Measurements from ENCODE around the gene FBRS.
A peak's percentile ranks its signal among the peaks of the same experiment; 100 is the strongest.
"Not testable (repeated sequence)": the region's sequence is repeated elsewhere in the genome, so short reads cannot be mapped to it uniquely, and the experiment has no call there.

Gene FBRS

DNA sequence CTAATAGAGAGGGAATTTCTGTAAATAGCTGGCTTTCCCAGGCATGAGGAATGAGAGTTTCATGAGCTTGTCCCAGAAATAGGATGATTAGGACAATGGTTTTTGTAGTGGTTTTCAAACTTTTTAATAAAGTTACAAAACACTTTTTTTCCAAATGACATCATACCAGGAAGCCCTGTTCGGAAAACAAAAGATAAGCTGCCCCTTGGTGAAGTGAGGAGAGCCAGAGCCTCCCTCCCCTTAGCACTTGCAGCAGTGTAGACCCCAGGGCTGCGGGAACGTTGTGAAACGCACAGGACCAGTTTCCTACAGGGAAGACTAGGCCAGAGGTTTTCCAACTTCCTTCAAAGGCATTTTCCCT lies 7.6 kb downstream of the FBRS start:
- no peak for DNase-seq

DNA sequence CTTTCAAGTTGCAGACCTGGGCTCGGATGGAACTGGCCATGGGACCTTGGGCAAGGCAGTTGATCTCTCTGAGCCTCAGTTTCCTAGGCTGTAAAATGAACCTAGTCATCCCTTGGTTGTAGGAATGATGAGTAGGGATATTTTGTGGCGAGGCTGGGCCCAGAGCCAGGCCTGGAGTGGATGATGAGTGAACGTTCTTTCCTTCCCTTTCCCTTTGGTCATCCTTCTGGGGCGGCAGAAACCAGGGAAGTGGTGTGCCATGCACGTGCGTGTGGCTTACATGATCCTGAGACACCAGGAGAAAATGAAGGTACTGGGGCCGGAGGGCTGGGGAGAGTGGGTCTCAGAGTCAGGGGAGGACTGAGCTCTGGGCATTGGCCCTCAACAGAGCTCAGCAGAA lies 8.4 kb downstream of the FBRS start:
- no peak for DNase-seq

DNA sequence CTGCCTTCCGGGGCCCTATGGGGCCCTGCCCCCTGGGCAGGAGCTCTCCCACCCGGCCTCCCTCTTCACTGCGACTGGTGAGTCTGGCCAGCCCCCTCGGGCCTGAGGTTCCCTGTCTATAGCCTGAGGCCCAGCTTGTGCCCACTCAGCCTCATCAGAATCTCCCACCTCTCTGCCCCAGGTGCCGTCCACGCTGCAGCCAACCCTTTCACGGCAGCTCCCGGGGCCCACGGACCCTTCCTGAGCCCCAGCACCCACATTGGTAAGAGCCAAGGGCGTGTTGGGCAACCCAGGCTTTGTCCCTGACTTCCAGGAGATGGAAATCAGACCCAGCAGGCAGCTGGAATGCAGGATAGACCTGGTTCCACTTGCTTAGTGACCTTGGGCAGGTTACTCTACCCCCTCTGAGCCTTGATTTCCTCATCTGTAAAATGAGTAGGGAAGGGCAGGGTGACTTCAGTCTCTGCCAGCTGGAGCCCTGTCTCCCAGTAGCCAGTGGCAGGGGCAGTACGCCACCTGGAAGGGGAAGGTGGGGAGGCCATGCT lies 9.2 kb downstream of the FBRS start:
- no peak for DNase-seq

DNA sequence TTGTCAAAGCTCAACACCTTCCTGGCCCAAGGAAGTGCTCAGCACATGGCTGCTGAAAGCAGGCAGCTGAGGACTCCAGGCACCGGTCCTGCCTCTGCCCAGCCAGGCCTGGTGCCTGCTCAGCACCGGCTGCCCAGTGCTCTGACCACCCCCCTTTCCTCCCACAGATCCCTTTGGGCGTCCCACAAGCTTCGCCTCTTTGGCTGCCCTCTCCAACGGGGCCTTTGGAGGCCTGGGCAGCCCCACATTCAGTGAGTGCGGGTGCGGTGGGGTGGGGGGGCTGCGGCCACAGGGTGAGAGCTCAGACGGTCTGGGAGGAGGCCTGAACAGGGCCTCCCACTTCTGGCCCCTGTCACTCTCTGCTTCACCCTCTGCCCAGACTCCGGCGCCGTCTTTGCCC lies 10.2 kb downstream of the FBRS start:
- no peak for DNase-seq

DNA sequence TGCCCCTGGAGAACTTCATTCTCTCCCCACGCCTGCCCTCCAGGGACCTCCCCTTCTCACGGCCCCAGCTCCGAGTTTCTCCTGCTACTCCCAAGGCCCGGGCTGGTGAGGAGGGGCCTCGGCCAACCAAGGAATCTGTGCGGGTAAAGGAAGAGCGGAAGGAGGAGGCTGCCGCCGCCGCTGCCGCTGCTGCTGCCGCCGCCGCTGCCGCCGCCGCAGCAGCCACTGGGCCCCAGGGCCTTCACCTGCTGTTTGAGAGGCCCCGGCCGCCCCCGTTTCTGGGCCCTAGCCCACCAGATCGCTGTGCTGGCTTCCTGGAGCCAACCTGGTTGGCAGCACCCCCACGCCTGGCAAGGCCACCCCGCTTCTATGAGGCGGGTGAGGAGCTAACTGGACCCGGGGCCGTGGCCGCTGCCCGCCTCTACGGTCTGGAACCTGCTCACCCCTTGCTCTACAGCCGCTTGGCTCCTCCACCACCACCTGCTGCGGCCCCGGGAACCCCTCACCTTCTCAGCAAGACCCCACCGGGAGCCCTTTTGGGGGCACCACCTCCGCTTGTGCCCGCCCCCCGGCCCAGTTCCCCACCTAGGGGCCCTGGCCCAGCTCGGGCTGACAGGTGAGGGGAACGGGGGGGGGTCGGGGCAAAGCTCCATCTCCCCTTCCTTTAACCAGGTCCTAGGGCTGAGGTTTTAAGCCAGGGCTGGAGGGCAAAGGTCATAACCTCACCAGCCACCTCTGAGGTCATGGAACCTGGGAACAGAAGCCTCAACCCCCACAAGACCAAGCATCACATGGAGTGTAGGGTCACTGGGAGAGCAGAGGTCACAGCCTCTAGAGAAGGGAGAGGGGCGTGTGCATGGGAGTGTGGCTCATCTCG lies 11.0 kb downstream of the FBRS start:
- DNase-seq: no peak

DNA sequence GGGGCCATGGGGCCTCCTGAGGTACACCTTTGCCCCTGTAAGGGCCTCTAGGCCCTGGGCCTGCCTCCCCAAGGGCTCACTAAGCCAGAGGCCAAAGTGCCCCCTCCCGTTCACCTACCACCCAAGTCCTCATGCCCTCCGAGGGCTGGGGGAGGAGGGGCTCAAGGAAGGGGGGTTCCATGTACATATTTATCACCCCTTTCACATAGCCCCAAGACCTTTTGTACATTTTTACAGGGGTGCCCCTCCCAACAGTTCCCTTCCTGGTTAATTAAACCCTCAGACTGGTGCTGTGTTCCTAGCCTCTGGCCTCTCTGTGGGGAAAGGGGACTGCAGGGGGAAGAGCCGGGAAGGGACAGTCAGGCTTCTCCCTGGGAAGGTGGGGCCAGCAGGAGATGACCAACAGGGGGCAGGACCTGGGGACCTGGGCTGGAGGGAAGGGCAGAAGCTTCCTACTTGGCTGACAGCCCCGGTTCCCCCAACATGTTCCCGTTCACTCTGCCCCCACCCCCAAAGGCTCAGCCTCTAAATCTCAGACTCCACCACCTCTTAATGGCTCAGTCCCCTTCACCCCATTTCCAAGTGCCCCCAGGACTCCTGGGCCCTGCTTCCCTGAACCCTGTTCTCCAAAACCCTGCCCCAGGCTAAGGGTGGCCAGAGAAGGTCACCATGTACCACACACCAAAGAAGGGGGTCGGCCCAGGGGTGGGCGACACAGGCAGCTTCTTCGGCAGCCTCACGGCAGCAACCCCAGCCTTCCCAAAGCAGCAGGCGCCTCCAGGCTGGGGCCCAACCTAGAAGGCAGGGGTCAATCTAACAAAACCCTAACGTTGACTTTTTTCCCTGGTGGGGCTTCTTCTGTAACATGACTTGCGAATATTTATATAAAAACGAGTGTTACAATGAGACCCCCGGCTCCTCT lies 11.9 kb downstream of the FBRS start:
- no peak for DNase-seq

DNA sequence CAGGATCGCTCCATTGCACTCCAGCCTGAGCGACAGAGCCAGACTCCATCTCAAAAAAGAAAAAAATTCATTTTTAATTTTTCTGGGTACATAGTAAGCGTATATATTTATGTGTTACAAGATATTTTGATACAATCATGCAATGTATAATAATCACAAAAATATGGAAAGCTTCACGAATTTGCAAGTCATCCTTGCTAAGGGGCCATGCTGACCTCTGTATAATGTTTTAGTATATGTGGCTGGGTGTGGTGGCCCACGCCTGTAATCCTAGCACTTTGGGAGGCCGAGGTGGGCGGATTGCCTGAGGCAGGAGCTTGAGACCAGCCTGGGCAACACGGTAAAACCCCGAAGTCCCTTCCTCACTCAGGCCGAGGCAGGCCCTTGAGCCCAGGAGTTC lies 16.9 kb downstream of the FBRS start:
- no peak for DNase-seq

DNA sequence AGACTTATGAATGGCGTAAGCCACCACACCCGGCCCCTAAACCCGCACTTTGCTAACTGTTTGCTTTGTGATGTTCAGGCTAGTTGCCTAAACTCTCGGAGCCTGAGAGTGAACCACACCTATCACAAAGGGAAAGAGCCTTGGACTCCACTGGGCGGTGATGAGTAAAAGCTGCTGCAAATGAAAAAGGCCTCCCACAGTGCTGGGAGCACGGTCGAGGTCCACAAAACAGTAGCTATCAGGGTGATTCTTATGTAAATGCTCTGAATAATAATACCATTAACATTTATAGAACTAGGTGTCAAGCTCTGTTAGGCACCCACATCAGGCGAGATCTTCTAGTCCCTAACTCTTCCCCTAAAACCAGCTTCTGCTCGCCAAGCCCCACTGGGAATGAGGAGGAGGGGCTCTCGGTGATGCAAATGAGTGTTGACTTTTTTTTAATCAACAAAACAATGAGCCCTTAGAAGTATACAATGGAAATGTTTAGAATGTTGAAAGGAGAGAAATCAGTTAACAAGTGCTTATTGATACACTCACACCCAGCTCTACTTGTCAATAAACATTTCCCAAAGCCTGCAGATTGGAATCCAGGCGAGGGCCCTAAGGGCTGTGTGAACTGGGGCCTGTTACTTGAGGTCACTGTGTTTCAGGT lies 19.8 kb downstream of the FBRS start:
- DNase-seq: no peak

DNA sequence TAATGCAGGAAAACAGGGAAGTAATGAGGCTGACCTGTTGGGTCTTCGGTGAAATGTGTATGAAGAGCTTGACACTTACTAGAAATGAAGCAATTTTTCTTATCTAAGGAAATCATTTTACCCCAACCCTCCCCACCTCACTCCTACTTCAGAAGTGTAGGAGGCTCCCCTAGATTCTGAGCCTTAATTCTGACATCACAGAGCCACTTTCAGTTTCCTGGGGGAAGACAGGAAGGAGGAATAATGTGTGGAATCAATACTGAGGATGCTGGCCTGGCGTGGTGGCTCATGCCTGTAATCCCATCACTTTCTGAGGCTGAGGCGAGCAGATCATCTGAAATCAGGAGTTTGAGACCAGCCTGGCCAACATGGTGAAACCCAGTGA lies 20.3 kb downstream of the FBRS start:
- no peak for DNase-seq

DNA sequence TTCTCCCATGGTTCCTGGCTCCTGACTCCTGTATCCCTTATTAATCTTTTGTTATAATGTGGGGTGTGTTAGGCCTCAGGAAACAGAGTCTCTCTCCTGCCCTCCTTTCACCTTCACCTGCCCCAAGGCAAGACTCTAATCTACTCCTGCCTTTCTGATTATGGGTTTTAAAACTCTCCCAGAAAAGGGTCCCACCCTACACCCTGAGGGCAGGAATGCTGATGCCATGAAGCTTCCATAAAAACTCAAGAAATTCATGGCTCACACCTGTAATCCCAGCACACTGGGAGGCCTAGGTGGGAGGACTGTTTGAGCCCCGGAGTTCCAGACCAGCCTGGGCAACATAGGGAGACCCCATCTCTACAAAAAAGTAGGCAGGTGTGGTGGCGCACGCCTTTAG lies 22.1 kb downstream of the FBRS start:
- DNase-seq: no peak

DNA sequence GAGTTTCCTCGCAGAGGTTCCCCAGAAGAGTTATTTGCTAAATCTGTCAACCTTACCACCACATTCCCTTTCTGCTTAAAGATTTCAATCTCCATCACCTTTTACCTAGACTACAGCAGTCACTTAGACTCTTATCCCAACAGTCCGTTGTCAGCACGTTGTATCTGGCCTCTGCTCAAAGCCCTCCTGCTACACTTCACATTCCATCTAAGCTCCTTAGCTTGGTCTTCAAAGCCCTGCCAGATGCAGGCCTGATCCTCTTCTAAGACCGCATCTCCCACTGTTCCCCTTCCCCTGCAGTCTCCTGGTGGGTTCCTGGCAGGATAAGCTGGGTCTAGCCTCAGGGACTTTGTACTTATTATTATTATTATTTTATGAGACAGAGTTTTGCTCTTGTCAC lies 30.5 kb downstream of the FBRS start:
- no peak for DNase-seq

DNA sequence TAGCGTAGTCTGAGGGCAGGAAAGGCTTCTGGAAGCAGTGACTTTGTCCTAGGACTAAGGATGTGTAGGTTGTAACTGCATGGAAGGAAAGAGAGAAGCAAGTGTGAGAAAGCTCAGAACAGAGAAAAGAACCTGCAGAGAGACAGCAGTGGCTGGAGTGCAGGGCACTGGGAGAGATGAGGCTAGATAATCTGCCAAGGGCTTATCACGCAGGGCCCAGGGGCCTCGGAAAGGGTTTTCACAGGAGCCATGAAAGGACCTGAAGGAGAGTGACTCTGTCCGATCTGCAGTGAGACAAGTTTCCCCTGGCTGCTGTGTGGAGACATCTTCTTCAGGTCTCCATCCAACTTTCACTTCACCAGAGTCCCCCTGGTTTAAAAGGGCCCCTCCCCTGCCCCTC lies 33.7 kb downstream of the FBRS start:
- DNase-seq: no peak

DNA sequence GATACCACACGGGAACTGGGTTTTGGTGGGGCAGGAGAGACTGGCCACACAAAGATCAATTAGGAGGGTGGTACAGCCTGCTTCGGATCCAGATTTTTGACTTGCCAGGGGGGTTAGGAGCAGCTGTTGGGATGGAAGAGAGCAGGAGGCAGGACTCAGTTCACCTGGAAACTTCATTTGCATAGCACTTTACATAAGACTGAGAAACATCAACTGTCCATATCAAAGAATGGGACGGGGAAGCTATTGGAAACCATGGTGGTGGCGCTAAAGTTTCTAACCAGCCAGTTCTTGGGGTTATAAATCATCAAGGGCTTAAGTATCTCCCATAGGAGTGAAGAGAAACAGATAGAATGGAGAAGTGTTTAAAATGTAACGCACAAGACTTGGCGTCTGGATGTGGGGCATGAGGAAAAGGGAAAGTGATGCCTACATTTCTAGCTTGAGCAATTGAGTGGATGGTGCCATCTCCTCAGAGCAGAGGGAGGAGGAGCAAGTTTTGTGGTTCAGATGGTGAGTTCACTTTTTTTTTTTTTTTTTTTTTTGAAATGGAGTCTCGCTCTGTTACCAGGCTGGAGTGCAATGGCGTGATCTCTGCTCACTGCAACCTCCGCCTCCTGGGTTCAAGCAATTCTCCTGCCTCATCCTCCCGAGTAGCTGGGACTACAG lies 34.3 kb downstream of the FBRS start:
- no peak for DNase-seq

DNA sequence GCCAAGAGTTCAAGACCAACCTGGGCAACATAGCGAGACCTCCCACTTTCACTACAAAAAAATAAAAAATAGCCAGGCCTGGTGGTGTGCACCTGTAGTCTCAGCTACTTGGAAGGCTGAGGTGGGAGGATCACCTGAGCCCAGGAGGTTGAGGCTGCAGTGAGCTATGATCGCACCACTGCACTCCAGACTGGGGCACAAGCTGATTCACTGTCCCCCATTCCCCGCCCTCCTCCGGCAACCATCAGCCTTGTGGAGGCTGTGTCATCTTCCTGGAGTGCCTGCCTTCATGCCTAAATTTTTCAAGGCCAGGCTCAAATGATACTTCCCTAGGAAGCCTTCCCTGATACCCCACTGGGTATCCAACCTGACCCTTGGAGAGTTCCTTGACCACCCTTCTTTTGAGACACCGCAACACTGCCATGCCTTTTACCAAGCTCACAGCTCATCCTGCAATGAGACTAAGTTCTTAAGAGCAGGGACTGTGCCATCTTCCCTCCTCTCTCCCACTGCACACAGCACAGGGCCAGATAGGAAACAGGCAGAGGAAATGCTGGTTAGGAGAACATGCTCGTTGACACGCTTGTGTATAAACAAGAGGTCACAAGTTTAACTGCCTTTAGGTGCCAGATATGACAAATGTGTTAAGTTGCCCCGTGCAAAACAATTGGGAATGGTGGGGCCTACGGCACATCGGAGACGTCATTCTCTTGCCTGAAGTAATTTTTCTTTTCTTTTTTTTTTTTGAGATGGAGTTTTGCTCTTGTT lies 36.9 kb downstream of the FBRS start:
- no peak for DNase-seq

DNA sequence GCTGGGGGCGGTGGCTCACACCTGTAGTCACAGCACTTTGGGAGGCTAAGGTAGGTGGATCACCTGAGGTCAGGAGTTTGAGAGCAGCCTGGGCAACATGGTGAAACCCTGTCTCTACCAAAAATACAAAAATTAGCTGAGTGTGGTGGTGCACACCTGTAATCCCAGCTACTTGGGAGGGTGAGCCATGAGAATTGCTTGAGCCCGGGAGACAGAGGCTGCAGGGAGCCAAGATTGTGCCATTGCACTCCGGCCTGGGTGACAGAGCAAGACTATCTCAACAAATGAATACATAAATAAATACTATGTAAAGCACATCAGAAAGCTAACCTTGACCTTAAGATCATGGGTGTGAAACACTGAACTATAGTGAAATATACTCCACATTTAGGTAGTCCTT lies 38.4 kb downstream of the FBRS start:
- not testable (repeated sequence) for DNase-seq

DNA sequence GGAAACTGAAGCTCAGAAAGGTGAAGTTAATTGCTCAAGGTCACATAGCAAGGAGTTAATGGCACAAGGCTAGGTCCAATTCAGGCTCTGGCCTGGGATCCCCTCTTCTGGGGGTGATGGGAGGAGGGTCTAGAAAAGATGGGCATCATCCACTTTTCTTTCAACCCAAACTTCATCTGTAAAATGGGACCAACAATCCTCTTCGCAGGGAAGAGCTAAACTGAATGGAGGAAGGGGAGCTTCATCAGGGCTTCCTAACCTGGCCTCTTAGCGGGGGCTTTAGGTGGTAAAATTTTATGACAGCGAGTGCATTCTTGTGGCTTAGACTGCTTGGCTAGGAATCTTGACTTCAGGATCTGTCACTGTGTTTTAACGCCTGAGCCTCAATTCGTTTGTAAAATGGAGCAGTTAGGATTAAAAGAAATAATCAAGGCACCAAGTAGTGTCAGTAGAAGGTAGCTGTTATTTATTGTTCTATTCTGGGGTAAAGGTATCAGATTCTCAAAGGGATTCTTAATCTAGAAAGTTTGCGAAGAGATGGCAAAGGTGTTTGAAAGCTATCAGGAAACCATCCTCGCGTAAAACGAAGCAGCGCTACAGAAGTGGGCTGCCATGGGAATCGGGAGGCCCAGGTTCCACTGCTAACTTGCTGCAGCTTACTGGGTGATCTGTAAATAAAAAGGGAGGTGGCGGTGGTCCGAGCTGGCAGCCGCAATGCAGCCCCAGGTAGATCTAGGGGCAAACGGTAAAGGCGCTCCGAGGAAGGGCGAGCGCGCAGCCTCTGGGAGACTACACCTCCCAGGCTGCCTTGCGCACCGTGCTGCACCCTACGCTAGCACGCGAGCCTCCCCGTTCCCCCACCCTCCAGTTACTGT lies 39.3 kb downstream of the FBRS start:
- DNase-seq: peak; percentile 34

DNA sequence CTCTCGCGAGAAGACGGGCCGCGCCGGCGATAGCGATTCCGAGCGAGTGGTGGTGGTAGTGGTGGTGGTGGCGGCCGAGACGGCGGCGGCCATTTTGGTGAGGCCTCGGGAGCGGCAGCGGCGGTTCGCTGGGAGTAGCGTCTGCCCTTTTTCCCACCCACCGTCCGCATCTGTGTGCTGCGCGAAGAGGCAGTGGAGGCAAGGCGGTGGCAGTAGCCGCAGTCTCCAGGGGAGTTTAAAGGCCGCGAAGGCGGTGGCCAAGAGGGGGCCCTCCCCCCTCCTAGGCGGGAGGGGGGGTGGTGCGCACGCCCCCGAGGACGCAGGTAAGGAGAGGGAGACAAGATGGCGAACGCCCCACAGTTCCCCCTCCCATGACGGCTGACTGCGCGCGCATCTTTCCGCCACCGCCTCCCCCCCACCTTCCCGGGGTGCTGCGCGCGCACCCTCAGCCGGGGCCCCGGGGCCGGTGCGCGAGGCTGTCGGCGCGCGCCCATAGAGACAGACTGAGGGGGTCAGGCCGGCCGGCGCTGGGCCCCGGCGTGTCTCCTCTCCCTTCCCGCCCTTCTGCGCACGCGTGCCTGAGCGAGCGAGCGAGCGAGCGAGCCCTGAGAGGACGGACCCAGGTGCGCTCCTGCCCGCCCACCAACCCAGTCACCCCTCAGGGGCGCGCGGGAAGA lies 40.0 kb downstream of the FBRS start:
- DNase-seq: peak; percentile 94

DNA sequence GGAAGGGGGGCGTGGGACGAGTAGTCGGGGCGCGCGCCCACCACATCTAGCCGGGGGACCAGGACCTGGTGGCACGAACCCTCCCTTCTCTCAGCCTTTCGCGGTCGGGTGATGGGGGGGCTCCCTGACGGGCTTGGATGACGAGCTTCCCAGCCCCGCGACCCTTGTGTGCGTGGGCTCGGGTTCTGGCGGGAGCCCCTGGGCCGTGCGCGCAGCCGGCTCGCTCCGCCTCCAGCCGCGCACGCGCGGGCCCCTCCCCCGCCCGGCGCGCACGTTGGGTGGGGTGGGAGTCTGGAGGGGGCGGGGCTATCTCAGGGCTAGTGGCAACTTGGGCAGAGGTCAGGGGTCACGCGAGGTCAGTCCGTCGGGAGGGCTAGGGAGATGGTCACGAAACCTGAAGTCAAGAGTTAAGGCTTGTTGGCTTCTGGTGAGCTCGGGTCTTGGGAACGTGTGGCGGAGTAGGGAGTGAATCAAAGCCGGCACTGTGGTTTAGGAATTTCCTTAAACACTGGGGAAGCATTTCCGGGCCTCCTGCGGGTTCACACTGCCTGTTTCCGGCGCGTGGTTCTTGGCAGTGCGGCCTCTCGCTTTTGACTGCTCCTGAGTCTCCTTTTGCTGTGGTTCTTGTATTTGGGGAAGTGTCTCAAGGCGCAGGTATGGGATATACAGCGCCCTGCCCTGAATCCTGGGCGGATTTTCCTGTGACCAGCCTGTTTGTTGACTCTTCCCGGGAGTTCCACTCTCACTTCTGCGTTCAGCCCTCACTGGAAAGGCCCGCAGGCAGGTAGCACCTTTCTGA lies 40.8 kb downstream of the FBRS start, which contains the start of gene SRCAP:
TSS of gene SRCAP (plus strand) at position 356 of the 799 bp plus-strand sequence. CDS start 1,654 bp downstream, outside the sequence.
- DNase-seq: peak; percentile 63

DNA sequence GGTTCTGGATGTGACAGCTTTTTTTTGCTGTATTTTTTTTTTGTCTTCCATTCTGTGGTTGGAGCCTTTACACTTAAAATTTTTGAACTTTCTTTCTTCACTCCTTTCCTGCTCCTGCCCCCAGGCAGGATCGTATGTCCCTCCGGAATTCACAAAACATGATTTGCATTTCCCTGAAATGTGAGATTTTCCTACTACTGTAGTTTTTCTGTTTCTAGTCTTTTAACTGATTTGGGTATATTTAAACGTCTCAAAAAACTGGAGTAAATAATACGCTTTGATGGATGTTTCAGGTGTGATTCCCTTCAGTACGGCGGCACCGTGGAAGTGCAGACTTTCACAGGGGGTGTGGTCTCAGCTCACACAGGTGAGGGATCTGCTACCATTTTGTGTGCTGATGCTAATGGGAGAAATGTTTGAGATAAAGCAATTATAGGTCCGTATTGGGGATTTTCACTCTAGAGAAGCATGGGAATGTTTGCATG lies 41.4 kb downstream of the FBRS start:
- no peak for DNase-seq
